Measurements from ENCODE around the gene ZNF133. TPM values are rescaled to one million over a fixed set of nuclear protein-coding genes. Genes with fewer than 3 reads are reported as not detected.

The ZNF133 gene
- total and polyA plus RNA-seq, 2 of the 13 experiments (the other 11 are each of a cell fraction or from before 2014, with no cell fraction given) = 23.5 to 26.7 TPM

- no peak; the same call in 1 of the 2 replicates for TF ChIP-seq ZNF609 (CRISPR knock-in tag; IDR thresholded peaks at IDR 0.05; ENCODE audit: borderline replicate concordance)
- TF ChIP-seq FOXK1 (CRISPR knock-in tag; IDR thresholded peaks at IDR 0.05; ENCODE audit: borderline replicate concordance, low read depth) = no peak
- peak; percentile 10; the same call in 1 of the 2 replicates for TF ChIP-seq KDM5B (CRISPR knock-in tag; IDR thresholded peaks at IDR 0.05; ENCODE audit: borderline replicate concordance)
- TF ChIP-seq ZNF572 (CRISPR knock-in tag; IDR thresholded peaks at IDR 0.05) = no peak
- TF ChIP-seq NFE2L1 (CRISPR knock-in tag; IDR thresholded peaks at IDR 0.05; ENCODE audit: borderline replicate concordance) = no peak
- 0 out of 2 replicates have a peak, but pooled peaks have one; percentile 15 for TF ChIP-seq ZBTB43 (CRISPR knock-in tag; conservative IDR thresholded peaks at IDR 0.05)
- no peak for TF ChIP-seq PATZ1 (CRISPR knock-in tag; IDR thresholded peaks at IDR 0.05)
- no peak for TF ChIP-seq NFE2 (CRISPR knock-in tag; IDR thresholded peaks at IDR 0.05)
- TF ChIP-seq SPEN (CRISPR knock-in tag; IDR thresholded peaks at IDR 0.05; ENCODE audit: low read depth) = no peak
- TF ChIP-seq JARID2 (CRISPR knock-in tag; IDR thresholded peaks at IDR 0.05; ENCODE audit: insufficient replicate concordance) = no peak
- no peak for TF ChIP-seq ZNF484 (CRISPR knock-in tag; IDR thresholded peaks at IDR 0.05; ENCODE audit: borderline replicate concordance, low read depth)
- TF ChIP-seq CREM (IDR thresholded peaks at IDR 0.05) = no peak
- TF ChIP-seq CREM (CRISPR knock-in tag; IDR thresholded peaks at IDR 0.05) = no peak
- no peak for TF ChIP-seq ZFP1 (CRISPR knock-in tag; IDR thresholded peaks at IDR 0.05)
- no peak for TF ChIP-seq ZZZ3 (CRISPR knock-in tag; IDR thresholded peaks at IDR 0.05; ENCODE audit: borderline replicate concordance)
- no peak; the same call in 1 of the 2 replicates for TF ChIP-seq THAP9 (CRISPR knock-in tag; IDR thresholded peaks at IDR 0.05; ENCODE audit: borderline replicate concordance)
- TF ChIP-seq POLR2AphosphoS2 (IDR thresholded peaks at IDR 0.05; ENCODE audit: low read depth, low read length) = no peak
- TF ChIP-seq ETS1 (CRISPR knock-in tag; IDR thresholded peaks at IDR 0.05) = no peak
Measured at GRCh38 chr20:18288749-18289267, 481 bp downstream of the ZNF133 start (continued).
